HCT116 (cell line): ENCODE data around the gene HMSD. TPM values are rescaled to one million over a fixed set of nuclear protein-coding genes. Genes with fewer than 3 reads are reported as not detected.

ENCODE experiments used
- ATAC-seq: fragments of 200-7000 bp; cut with Tn5 transposase; 2 replicates; pipeline ENCODE4 v1.9.1; 2020; ENCODE audit warnings: mild to moderate bottlenecking, moderate library complexity
- BruUV-seq: library from RNA; stranded (reverse); fragments of 400-500 nt; replicated peaks from 2 replicates; lab custom pipeline; 2021; lab: Mats Ljungman, UMichigan
- CTCF ChIA-PET: fragments of 300-600 bp; sonication (Branson Sonifier 250); formaldehyde crosslinking; loops from one replicate; lab custom pipeline; 2021; ENCODE audit warnings: antibody characterized with exemption; lab: Charles Lee
- POLR2A ChIA-PET: fragments of 300-600, 350-600 bp; sonication (Branson Sonifier 250); formaldehyde crosslinking; loops from one replicate; lab custom pipeline; 2021; ENCODE audit warnings: antibody characterized with exemption; lab: Charles Lee
- RAD21 ChIA-PET, 2 experiments: fragments of 300-600 bp; sonication (Branson Sonifier 250); formaldehyde crosslinking; loops; one replicate each; lab custom pipeline; 2023; ENCODE audit warnings: low total read pairs in 2 of 2; ENCODE audit not compliant: uncharacterized antibody in 2 of 2, unreplicated experiment in 2 of 2, low non-redundant PET in 1 of 2; lab: Charles Lee
- DNase-seq: peaks from one replicate; pipeline ENCODE4 v3.0.0-alpha.2; 2010; ENCODE audit warnings: low read depth, low spot score
- H2AFZ ChIP-seq: fragments of 200-600 bp; shearing (Covaris generic), sonication (generic); 2 replicates; pipeline ENCODE4 v1.6.1; 2017; ENCODE audit warnings: low read depth, mixed run types, mixed read lengths, antibody characterized with exemption, low read length; ENCODE audit not compliant: poor library complexity, severe bottlenecking
- H3K27ac ChIP-seq: 2 replicates; pipeline ENCODE4 v1.5.1; 2012; ENCODE audit warnings: low read depth, low read length
- H3K27me3 ChIP-seq: fragments of 200-600 bp; sonication (generic); 2 replicates; pipeline ENCODE4 v1.6.1; 2016; ENCODE audit warnings: mixed run types, low read length, mixed read lengths; ENCODE audit not compliant: insufficient read depth
- H3K36me3 ChIP-seq, 2 experiments: fragments of 200-500 bp in 1 of 2; fragments of 200-600 bp in 1 of 2; sonication (Bioruptor generic) in 1 of 2; sonication (generic) in 1 of 2; 2 replicates each; pipeline versions ENCODE4 v1.5.1 to v1.6.1; 2014 to 2016; ENCODE audit warnings: low read length in 2 of 2, inconsistent platforms in 1 of 2, mixed read lengths in 1 of 2, mixed run types in 1 of 2; ENCODE audit not compliant: insufficient read depth in 2 of 2, control insufficient read depth in 1 of 2
- H3K4me1 ChIP-seq, 2 experiments: fragments of 200-600 bp in 1 of 2; sonication (generic) in 1 of 2; 2 replicates each; pipeline versions ENCODE4 v1.5.1 to v1.6.1; 2012 to 2017; ENCODE audit warnings: low read length in 2 of 2, inconsistent platforms in 1 of 2, mild to moderate bottlenecking in 1 of 2, mixed read lengths in 1 of 2, mixed run types in 1 of 2, moderate library complexity in 1 of 2; ENCODE audit not compliant: insufficient read depth in 2 of 2, control insufficient read depth in 1 of 2
- H3K4me2 ChIP-seq: fragments of 200-600 bp; sonication (generic); 2 replicates; pipeline ENCODE4 v1.6.1; 2017; ENCODE audit warnings: mixed run types, low read length, mixed read lengths
- H3K4me3 ChIP-seq, 2 experiments: fragments of 200-600 bp in 1 of 2; sonication (generic) in 1 of 2; replicated peaks in 1 of 2; 2 replicates each; pipeline ENCODE4 v1.5.1; 2011 to 2016; ENCODE audit warnings: low read length in 2 of 2, control low read depth in 1 of 2, low read depth in 1 of 2, mild to moderate bottlenecking in 1 of 2, mixed read lengths in 1 of 2, mixed run types in 1 of 2
- H3K79me2 ChIP-seq: fragments of 200-600 bp; sonication (generic); 2 replicates; pipeline ENCODE4 v1.6.1; 2017; ENCODE audit warnings: mild to moderate bottlenecking, mixed run types, low read length, moderate library complexity, mixed read lengths; ENCODE audit not compliant: insufficient read depth
- H3K9ac ChIP-seq: fragments of 200-600 bp; sonication (generic); 2 replicates; pipeline ENCODE4 v1.6.1; 2016; ENCODE audit warnings: low read length, mixed read lengths
- H3K9me2 ChIP-seq: fragments of 200-600 bp; sonication (generic), shearing (Covaris generic); 2 replicates; pipeline ENCODE4 v1.6.1; 2017; ENCODE audit warnings: mixed run types, mild to moderate bottlenecking, moderate library complexity; ENCODE audit not compliant: insufficient read depth
- H3K9me3 ChIP-seq, 2 experiments: fragments of 200-500 bp in 1 of 2; fragments of 200-600 bp in 1 of 2; sonication (Bioruptor generic) in 1 of 2; sonication (generic) in 1 of 2; 2 replicates each; pipeline ENCODE4 v1.6.1; 2014 to 2017; ENCODE audit warnings: low read length in 2 of 2, mixed read lengths in 2 of 2, inconsistent platforms in 1 of 2, low read depth in 1 of 2, mild to moderate bottlenecking in 1 of 2, mixed run types in 1 of 2, moderate library complexity in 1 of 2; ENCODE audit not compliant: control insufficient read depth in 1 of 2, insufficient read depth in 1 of 2
- H4K20me1 ChIP-seq: fragments of 200-600 bp; sonication (generic), shearing (Covaris generic); 2 replicates; pipeline ENCODE4 v1.6.1; 2017; ENCODE audit warnings: mixed run types, mild to moderate bottlenecking, moderate library complexity; ENCODE audit not compliant: insufficient read depth
- RAD21 ChIP-seq: IDR thresholded peaks from 2 replicates; pipeline ENCODE4 v1.6.1; 2012; ENCODE audit warnings: low read depth, mild to moderate bottlenecking
- SIN3A ChIP-seq: IDR thresholded peaks from 2 replicates; pipeline ENCODE4 v1.6.1; 2012; ENCODE audit warnings: low read depth
- ZBTB33 ChIP-seq: IDR thresholded peaks from 2 replicates; pipeline ENCODE4 v1.6.1; 2011; ENCODE audit warnings: mild to moderate bottlenecking, low read length, moderate library complexity; ENCODE audit not compliant: insufficient replicate concordance; ENCODE audit errors: extremely low read depth
- ZNF274 ChIP-seq: fragments of 200-500 bp; sonication (Bioruptor generic); IDR thresholded peaks from 2 replicates; pipeline ENCODE4 v1.6.1; 2014; ENCODE audit warnings: mild to moderate bottlenecking, low read depth, low read length, inconsistent platforms
- intact Hi-C: fragments of 100-400 bp; cut with micrococcal nuclease; formaldehyde crosslinking; loops from 2 replicates; pipeline ENCODE4 v1.10.0; 2022
- total RNA-seq: library from RNA; stranded (reverse); gene quantifications from one replicate; pipeline ENCODE4 v1.2.1, GENCODE V29; 2021; ENCODE audit not compliant: unreplicated experiment
- TF ChIP-seq, protein P1 (sequence below), 3 experiments: fragments of 200-600 bp in 1 of 3; sonication (generic) in 1 of 3; IDR thresholded peaks in 2 of 3; conservative IDR thresholded peaks in 1 of 3; 2 replicates each; pipeline ENCODE4 v1.5.1; 2012 to 2017; ENCODE audit warnings: low read depth in 2 of 3, low read length in 2 of 3, antibody characterized with exemption in 1 of 3, borderline replicate concordance in 1 of 3, control low read depth in 1 of 3, mild to moderate bottlenecking in 1 of 3, mixed read lengths in 1 of 3, mixed run types in 1 of 3, moderate library complexity in 1 of 3; ENCODE audit not compliant: insufficient read depth in 1 of 3

Gene HMSD
- total RNA-seq, 1 experiment from 2014 or later = 5.3 TPM

DNA sequence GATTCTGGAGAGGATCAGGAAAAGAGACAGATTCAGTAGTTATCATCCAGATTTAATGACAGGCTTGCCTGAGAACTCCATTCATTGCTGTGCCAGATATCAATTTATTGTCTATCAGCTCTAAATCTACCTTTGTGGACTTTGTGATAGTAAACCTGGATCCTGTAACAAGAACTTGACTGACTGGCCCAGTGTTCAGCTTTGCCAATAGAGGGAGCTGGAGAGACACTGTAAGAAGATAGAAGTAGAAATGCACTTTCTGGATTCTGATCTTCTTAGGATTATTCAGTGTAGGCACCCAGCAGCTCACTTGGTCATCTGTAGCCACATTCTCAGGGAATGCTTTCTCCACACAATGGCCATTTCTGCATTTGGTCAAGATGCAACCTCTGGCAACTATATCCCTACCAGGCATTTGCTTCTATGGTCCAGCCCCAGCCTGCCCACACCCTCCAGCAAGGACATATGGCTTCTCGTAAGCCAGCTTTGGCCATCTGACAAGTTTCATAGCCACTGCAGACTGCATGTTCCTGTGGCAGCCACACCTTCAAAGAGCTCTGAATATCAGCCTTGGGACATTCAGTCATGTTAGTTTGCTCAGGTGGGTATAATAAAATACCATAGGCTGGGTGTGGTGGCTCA, 14.6 kb downstream of the HMSD start:
- no peak for TF ChIP-seq SIN3A
- TF ChIP-seq, protein P1, sequence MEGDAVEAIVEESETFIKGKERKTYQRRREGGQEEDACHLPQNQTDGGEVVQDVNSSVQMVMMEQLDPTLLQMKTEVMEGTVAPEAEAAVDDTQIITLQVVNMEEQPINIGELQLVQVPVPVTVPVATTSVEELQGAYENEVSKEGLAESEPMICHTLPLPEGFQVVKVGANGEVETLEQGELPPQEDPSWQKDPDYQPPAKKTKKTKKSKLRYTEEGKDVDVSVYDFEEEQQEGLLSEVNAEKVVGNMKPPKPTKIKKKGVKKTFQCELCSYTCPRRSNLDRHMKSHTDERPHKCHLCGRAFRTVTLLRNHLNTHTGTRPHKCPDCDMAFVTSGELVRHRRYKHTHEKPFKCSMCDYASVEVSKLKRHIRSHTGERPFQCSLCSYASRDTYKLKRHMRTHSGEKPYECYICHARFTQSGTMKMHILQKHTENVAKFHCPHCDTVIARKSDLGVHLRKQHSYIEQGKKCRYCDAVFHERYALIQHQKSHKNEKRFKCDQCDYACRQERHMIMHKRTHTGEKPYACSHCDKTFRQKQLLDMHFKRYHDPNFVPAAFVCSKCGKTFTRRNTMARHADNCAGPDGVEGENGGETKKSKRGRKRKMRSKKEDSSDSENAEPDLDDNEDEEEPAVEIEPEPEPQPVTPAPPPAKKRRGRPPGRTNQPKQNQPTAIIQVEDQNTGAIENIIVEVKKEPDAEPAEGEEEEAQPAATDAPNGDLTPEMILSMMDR (IDR thresholded peaks at IDR 0.05 in 2 of 3, conservative IDR thresholded peaks at IDR 0.05 in 1 of 3; ENCODE audit: borderline replicate concordance in 1 of 3, insufficient read depth in 1 of 3, low read depth in 2 of 3, low read length in 2 of 3) = peak; percentile 37 to 89 (median 82); a peak in 5 of 6 replicates
- no peak for TF ChIP-seq ZBTB33
- no peak for TF ChIP-seq ZNF274
- peak; percentile 54 for TF ChIP-seq RAD21

More for the DNA sequence above, 14.6 kb downstream of the HMSD start:
- peak; percentile 56 for DNase-seq
- ATAC-seq = peak; percentile 90
- ChIA-PET POLR2A (no interaction called here), RAD21 (no interaction called here), CTCF (interaction anchor here (0.7 to 1.9 kb wide), 9 partner anchors 9 to 30 kb away, joined by 3 to 10 read pairs (median 5); partner anchors contain the start of gene HMSD)
- Histone ChIP-seq H2AFZ (no peak overlapping the region), H3K9me3 (no peaks in the 10 kb centered on the region), H3K36me3 (no peaks in the 10 kb centered on the region), H3K4me1 (no peaks in the 10 kb centered on the region), H3K27me3 (no peaks in the 10 kb centered on the region), H3K9me2 (no peaks in the 10 kb centered on the region), H3K79me2 (no peaks in the 10 kb centered on the region), H4K20me1 (no peaks in the 10 kb centered on the region), H3K27ac (no peak overlapping the region), H3K4me2 (no peak overlapping the region), H3K9ac (no peak overlapping the region), H3K4me3 (no peak overlapping the region)
- intact Hi-C loops = no loop called here
- BruUV-seq = no TSS peak
